Myocyte (in vitro differentiated cells): ENCODE data around the gene SF3B3. TPM values are rescaled to one million over a fixed set of nuclear protein-coding genes. Genes with fewer than 3 reads are reported as not detected.
"Not testable (repeated sequence)": the region's sequence is repeated elsewhere in the genome, so short reads cannot be mapped to it uniquely, and the experiment has no call there.

Source experiments
- DNase-seq: peaks from one replicate; pipeline ENCODE4 v3.0.0-alpha.2; 2012; ENCODE audit warnings: low read depth
- total RNA-seq: library from RNA; depleted of rRNA; stranded (reverse); fragments of >200 nt; gene quantifications from 2 replicates; pipeline ENCODE4 v1.2.3, GENCODE V29; 2014

SF3B3 gene
- total RNA-seq, 1 donor from 2014 or later = 133 TPM

GRCh38 chr16:70612931-70613330 is 89.3 kb downstream of the SF3B3 start:
- DNase-seq = no peak

DNA sequence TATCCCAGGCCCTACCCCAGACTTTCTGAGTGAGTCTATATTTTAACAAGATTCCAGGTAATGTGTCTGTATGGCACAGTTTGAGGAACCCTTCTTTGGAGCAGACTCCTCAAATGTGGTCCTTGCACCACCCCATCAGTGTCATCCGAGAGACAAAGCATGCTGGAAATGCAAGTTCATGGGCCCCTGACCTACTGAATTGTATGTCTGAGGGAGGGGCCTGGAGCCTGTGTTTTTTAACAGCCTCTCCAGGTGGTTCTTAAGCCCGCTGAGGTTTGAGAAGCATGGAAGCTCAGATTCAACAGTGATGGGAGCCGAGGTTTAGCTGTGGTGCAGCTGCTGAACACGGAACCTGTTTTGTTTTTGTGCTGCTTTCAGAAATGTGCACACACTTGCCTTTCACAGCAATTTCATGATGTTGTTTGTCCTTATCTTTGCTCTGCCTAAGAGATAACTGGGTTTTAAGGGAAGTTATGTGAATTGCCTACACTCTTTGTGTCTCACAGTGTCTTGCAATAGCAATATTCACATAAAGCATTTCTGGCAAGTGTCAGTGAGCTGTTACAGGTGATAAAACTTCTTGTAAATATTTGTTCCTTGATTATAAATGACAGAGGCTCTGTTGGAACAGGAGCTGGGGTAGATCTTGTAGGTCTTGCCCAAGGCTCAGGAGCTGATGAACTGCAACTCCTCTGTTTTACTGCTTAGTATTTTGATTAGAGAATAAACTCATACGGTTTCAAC is 90.8 kb downstream of the SF3B3 start:
- DNase-seq = no peak

- no peak for DNase-seq
Observed at GRCh38 chr16:70615945-70616344, 92.3 kb downstream of the SF3B3 start.

- not testable (repeated sequence) for DNase-seq
Observed at GRCh38 chr16:70621864-70622263, 98.2 kb downstream of the SF3B3 start.

Other genes starting within 250 kb of the SF3B3 start
- gene AARS1, start 234.3 kb upstream of the SF3B3 start, total RNA-seq = 91.5 and 92.1 TPM in 2 replicates
- gene DDX19B, start 224.6 kb upstream of the SF3B3 start, total RNA-seq = 20.7 and 22.3 TPM in 2 replicates
- 43.2 and 43.7 TPM in 2 replicates for gene DDX19A, start 176.9 kb upstream of the SF3B3 start, total RNA-seq
- 14.4 and 16.5 TPM in 2 replicates for gene ST3GAL2, start 84.7 kb upstream of the SF3B3 start, total RNA-seq
- gene FCSK, start 69.2 kb upstream of the SF3B3 start, total RNA-seq = 11.4 and 16.8 TPM in 2 replicates
- gene COG4, start 262 bp upstream of the SF3B3 start, total RNA-seq = 63.1 and 88.9 TPM in 2 replicates
- 20.0 and 67.8 TPM in 2 replicates for gene IL34, start 122.7 kb downstream of the SF3B3 start, total RNA-seq
- gene MTSS2, start 162.2 kb downstream of the SF3B3 start, total RNA-seq = 170 and 234 TPM in 2 replicates